Coronary artery (tissue), 2 donors: Measurements from ENCODE around the gene CLDN9.

Experiments
- DNase-seq: peaks from one replicate; pipeline ENCODE4 v3.0.0-alpha.2; 2017; ENCODE audit warnings: low spot score
- H3K27ac ChIP-seq, 2 donors: fragments of 200-600 bp; sonication (generic); one replicate each; pipeline ENCODE4 v1.5.1; 2016 to 2019
- H3K4me3 ChIP-seq: fragments of 200-600 bp; sonication (generic); 2 replicates; pipeline ENCODE4 v1.5.1; 2016; ENCODE audit warnings: mild to moderate bottlenecking, moderate library complexity
- TF ChIP-seq, protein P1 (sequence below): fragments of 200-600 bp; sonication (generic); IDR thresholded peaks from one replicate; pipeline ENCODE4 v1.5.1; 2019; ENCODE audit warnings: antibody characterized with exemption

The CLDN9 gene

DNA sequence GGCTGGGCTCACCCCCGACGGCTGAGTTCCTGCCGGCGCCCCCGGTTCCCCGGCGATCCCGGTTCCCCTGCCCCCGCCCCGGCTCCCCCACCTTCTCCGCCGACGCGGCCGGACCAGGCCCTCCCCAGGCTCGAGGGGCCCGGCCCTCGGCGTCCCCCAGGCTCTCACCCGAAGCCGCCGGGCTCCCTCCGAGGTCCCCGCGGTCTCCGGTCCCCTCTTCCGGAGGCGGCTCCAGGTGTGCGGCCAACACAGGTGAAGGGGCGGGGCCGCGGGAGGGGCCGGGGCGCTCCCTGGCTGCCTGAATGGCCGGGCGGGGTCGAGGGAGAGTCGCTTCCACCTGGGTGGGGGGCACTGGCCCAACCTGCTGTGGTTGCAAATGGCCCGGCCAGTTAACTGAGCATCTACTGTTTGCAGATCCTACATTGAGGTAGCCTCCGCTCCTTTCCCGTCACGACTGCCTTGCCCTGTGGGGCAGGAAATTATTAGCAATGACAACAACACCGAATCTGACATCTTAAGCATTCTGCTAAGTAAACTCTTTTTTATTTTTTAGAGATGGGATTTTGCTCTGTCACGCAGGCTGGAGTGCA lies 24.1 kb downstream of the CLDN9 start, which contains the start of gene BICDL2:
Gene BICDL2 (minus strand): TSS at position 219 of the 590 bp plus-strand sequence. CDS start 1,448 bp downstream, outside the sequence.
- H3K4me3 ChIP-seq: peak within 1 kb of the TSS; percentile 44
- H3K27ac ChIP-seq: no peak within 1 kb of the TSS
- TF ChIP-seq, protein P1, sequence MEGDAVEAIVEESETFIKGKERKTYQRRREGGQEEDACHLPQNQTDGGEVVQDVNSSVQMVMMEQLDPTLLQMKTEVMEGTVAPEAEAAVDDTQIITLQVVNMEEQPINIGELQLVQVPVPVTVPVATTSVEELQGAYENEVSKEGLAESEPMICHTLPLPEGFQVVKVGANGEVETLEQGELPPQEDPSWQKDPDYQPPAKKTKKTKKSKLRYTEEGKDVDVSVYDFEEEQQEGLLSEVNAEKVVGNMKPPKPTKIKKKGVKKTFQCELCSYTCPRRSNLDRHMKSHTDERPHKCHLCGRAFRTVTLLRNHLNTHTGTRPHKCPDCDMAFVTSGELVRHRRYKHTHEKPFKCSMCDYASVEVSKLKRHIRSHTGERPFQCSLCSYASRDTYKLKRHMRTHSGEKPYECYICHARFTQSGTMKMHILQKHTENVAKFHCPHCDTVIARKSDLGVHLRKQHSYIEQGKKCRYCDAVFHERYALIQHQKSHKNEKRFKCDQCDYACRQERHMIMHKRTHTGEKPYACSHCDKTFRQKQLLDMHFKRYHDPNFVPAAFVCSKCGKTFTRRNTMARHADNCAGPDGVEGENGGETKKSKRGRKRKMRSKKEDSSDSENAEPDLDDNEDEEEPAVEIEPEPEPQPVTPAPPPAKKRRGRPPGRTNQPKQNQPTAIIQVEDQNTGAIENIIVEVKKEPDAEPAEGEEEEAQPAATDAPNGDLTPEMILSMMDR: no peak
- DNase-seq: no peak

DNA sequence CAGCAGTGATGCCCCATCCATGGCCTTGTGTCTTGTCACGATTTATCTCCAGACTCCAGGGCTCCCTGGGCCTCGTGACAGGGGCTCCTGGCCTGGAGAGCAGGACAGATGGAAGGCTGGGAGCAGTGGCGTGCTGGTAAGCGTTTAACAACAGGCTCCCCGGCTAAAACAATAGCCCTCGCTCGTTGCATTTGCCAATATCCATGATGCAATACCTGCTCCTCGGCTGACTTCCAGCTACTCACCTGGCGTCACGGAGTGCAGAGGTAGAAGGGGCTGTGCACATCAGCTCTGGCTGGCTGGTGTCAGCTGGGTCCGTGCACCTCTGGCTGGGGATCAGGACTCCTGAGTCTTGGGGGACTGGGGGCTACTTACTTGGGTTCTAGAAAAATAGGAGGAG lies 25.5 kb downstream of the CLDN9 start:
- no peak for DNase-seq
- Histone ChIP-seq H3K27ac (no peak overlapping the region), H3K4me3 (no peak overlapping the region)
- TF ChIP-seq, protein P1: no peak

DNA sequence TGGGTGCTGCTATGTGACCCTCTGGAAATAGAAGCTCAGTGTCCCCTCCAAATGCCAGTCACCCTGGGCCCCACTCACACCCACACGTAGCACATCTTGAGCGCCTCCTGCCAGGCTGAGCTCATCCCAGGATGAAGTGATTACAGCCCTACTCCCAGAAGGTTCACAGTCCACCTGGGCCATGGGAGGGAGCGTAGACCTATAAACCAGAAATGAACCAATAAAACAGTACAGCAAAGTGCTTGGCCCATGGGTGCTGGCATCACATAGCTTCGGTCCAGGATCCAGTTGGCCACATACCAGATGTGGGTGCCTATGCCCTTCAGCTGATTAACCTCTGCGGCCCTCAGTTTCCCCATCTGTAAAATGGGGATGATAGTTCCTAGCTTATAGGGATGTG lies 26.2 kb downstream of the CLDN9 start:
- no peak for DNase-seq
- Histone ChIP-seq H3K27ac (no peak overlapping the region), H3K4me3 (no peak overlapping the region)
- TF ChIP-seq, protein P1: no peak

GRCh38 chr16:3042376-3042775 lies 29.7 kb downstream of the CLDN9 start:
- Histone ChIP-seq H3K4me3 (no peak overlapping the region), H3K27ac (no peak overlapping the region)
- DNase-seq: no peak
- TF ChIP-seq, protein P1: no peak

- TF ChIP-seq, protein P1: no peak
- no peak overlapping the region for H3K4me3 ChIP-seq
- DNase-seq: no peak
- H3K27ac ChIP-seq: no peak overlapping the region
Measured at GRCh38 chr16:3044708-3045107, 32.0 kb downstream of the CLDN9 start.

DNA sequence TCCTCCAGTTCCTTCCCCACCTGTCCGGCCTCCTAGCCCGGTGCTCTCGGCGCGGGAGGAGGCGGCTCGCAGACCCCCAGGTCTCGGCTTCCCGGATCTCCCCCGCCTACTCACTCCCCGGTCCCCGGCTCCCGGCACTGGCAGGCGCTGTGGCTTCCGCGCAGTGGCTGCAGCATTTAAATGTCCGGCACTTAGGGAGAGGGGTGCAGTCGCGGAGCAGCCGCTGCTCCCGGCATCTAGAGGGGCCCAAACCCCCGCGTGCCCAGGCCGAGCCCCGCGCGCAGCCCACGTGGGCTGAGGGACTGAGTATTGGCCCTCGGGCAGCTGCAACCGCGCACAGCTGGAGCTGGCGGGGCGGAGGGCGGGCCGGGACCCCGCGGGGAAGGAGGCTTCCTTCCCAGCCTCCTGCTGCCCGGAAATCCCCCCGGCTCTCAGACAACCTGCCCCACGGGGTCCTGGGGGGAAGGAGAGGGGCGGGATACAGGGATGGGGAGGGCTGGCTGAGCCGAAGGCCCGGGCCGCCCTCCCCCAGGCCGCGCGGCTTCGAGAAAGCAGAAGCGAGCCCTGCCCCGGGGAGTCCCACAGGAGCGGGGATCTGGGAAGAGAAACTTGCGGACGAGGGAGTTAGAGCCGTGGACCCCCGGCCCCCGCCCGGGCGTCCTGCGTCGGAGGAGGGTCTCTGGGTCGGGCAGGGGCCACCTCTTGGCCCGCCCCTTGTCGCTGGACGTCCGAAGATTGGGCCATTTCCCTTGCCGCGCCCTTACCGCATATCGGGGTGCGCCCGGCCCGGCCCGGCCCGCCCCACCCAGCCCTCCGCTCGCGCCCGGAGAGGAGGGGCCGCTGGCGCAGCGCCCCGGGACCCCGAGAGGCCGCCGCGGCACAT lies 33.3 kb downstream of the CLDN9 start, which contains the start of gene MMP25:
Gene MMP25 (plus strand): TSS at position 804 of the 883 bp plus-strand sequence. CDS start 357 bp downstream, outside the sequence.
- peak within 1 kb of the TSS; percentile 69 for H3K4me3 ChIP-seq

More for the DNA sequence above, 33.3 kb downstream of the CLDN9 start, which contains the start of gene MMP25:
- no peak within 1 kb of the TSS for H3K27ac ChIP-seq
- TF ChIP-seq, protein P1: no peak
- DNase-seq: no peak
